Measurements from ENCODE around the gene PRELID3B. TPM values are rescaled to one million over a fixed set of nuclear protein-coding genes. Genes with fewer than 3 reads are reported as not detected.

Gene PRELID3B
- total RNA-seq, 1 experiment from 2014 or later = 52.6 TPM

- no peak overlapping the region for H2BK5ac ChIP-seq (ENCODE audit: insufficient read length, low read length)
- H4K91ac ChIP-seq (ENCODE audit: insufficient read length, low read depth, low read length) = no peak overlapping the region
- no peak overlapping the region for H2BK12ac ChIP-seq (ENCODE audit: insufficient read length, low read depth, low read length)
- H3K27me3 ChIP-seq (ENCODE audit: insufficient read depth, low read length) = no peaks in the 10 kb centered on the region
- no peak overlapping the region for H3T11ph ChIP-seq (ENCODE audit: low read length)
- H3K23me2 ChIP-seq (ENCODE audit: insufficient read length, low read depth, low read length, poor library complexity, severe bottlenecking) = no peaks in the 10 kb centered on the region
- no peak overlapping the region for H4K5ac ChIP-seq (ENCODE audit: insufficient read length, low read depth, low read length)
- H2AFZ ChIP-seq (ENCODE audit: low read length) = no peak overlapping the region
- no peaks in the 10 kb centered on the region for H4K20me1 ChIP-seq (ENCODE audit: control insufficient read depth, insufficient read depth, insufficient read length)
- Mint-ChIP-seq H3K36me3 (ENCODE audit: insufficient read depth in 1 of 3, low read depth in 3 of 3) (no peaks in the 10 kb centered on the region), H3K27me3 (ENCODE audit: low read depth) (peaks cover 16% of the 10 kb centered on the region), H3K27ac (no peak overlapping the region), H3K9me3 (no peaks in the 10 kb centered on the region), H3K4me1 (peaks cover 0 to 4% of the 10 kb centered on the region in 2 experiments; a peak in 2 of 4 replicates), H3K4me3 (no peak overlapping the region)
- DNase-seq = no peak
- no peak overlapping the region for H2BK15ac ChIP-seq (ENCODE audit: low read depth, low read length)
- H3K4ac ChIP-seq (ENCODE audit: low read depth, low read length) = no peak overlapping the region
- no peak overlapping the region for H3K56ac ChIP-seq (ENCODE audit: insufficient read length, low read depth, low read length)
- H2BK120ac ChIP-seq (ENCODE audit: low read depth, low read length, poor library complexity, severe bottlenecking) = no peak overlapping the region
- TF ChIP-seq CTCF (conservative IDR thresholded peaks at IDR 0.05) = no peak
- H3K18ac ChIP-seq (ENCODE audit: insufficient read length, low read depth, low read length) = no peak overlapping the region
- no CpG with 5 or more reads among the region's 3 CpGs for WGBS (ENCODE audit: extremely low coverage, insufficient read length, low lambda C conversion rate)
- no peaks in the 10 kb centered on the region for H3K79me1 ChIP-seq (ENCODE audit: insufficient read depth, low read depth, low read length, poor library complexity, severe bottlenecking)
- H3K9ac ChIP-seq (ENCODE audit: extremely low read depth, insufficient read length, low read length) = no peak overlapping the region
- H3K14ac ChIP-seq (ENCODE audit: insufficient read depth, low read length) = no peak overlapping the region
- H3K23ac ChIP-seq (ENCODE audit: insufficient read length, low read depth, low read length) = no peak overlapping the region
- H3K9me3 ChIP-seq (ENCODE audit: control insufficient read depth, low read depth, low read length) = no peaks in the 10 kb centered on the region
- no peaks in the 10 kb centered on the region for H3K79me2 ChIP-seq (ENCODE audit: insufficient read depth, low read length)
- H3K4me1 ChIP-seq (ENCODE audit: insufficient read depth, low read length) = 0 out of 2 replicates have a peak, but pooled peaks cover 3% of the 10 kb centered on the region
- H2BK20ac ChIP-seq (ENCODE audit: low read depth, low read length, poor library complexity, severe bottlenecking) = no peak overlapping the region
- no peak overlapping the region for H4K8ac ChIP-seq (replicated peaks; ENCODE audit: insufficient read length, low read depth, low read length)
- H3K27ac ChIP-seq (ENCODE audit: insufficient read length, low read depth, low read length) = no peak overlapping the region
- H2AK5ac ChIP-seq (ENCODE audit: insufficient read length, low read length) = no peak overlapping the region
- H3K4me2 ChIP-seq (ENCODE audit: insufficient read depth, insufficient read length, low read length) = no peak overlapping the region
Observed at GRCh38 chr20:59074456-59074855, 31.9 kb upstream of the PRELID3B start.
